Astrocyte (in vitro differentiated cells and primary cell): ENCODE data around the gene TRIM9.

ENCODE experiments used
- EZH2 ChIP-seq: IDR thresholded peaks from 2 replicates; pipeline ENCODE4 v1.6.1; 2012; ENCODE audit warnings: mild to moderate bottlenecking, low read length, inconsistent platforms; ENCODE audit not compliant: insufficient read depth
- TF ChIP-seq, protein P1 (sequence below): IDR thresholded peaks from 2 replicates; pipeline ENCODE4 v1.5.1; 2011; ENCODE audit warnings: low read depth, mild to moderate bottlenecking, inconsistent platforms, low read length, moderate library complexity; ENCODE audit not compliant: insufficient read depth

DNA sequence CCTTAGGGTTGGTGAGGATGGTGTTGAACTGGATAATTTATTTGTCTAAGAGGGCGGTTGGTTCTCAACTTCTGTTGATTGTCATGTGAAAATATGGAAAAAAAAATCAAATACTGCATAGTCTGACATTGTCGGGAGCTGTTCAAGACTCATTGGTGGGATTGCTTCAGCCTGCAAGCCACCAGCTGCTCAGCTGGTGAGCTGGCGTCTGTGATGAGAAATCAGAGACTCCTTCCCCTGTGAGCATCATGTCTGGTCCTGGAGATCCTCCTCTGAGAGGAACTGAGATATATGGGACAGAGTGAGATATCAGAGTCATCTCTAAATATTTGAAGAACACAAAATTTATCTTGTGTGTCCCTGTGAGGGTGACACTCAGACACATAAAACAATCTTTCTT lies 49.9 kb downstream of the TRIM9 start:
- TF ChIP-seq, protein P1, sequence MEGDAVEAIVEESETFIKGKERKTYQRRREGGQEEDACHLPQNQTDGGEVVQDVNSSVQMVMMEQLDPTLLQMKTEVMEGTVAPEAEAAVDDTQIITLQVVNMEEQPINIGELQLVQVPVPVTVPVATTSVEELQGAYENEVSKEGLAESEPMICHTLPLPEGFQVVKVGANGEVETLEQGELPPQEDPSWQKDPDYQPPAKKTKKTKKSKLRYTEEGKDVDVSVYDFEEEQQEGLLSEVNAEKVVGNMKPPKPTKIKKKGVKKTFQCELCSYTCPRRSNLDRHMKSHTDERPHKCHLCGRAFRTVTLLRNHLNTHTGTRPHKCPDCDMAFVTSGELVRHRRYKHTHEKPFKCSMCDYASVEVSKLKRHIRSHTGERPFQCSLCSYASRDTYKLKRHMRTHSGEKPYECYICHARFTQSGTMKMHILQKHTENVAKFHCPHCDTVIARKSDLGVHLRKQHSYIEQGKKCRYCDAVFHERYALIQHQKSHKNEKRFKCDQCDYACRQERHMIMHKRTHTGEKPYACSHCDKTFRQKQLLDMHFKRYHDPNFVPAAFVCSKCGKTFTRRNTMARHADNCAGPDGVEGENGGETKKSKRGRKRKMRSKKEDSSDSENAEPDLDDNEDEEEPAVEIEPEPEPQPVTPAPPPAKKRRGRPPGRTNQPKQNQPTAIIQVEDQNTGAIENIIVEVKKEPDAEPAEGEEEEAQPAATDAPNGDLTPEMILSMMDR: no peak
- no peak for TF ChIP-seq EZH2
